NOMO-1 treated with DMSO at 0.1 percent for 48 hours (cell line): ENCODE results near the gene SDHAF2.
"Not testable (repeated sequence)": the region's sequence is repeated elsewhere in the genome, so short reads cannot be mapped to it uniquely, and the experiment has no call there.

ENCODE experiments used
- DNase-seq: peaks from one replicate; lab custom pipeline; 2025; ENCODE audit not compliant: unreplicated experiment; lab: John Stamatoyannopoulos, UW

SDHAF2 gene

GRCh38 chr11:61429691-61430582, at the start of gene SDHAF2, which contains the start of gene CPSF7:
TSS of gene SDHAF2 (plus strand) at chr11:61430124. CDS start at chr11:61430147, 23 bp downstream.
TSS of gene CPSF7 (minus strand) at chr11:61429975. CDS start at chr11:61429235, 740 bp downstream.
- peak; percentile 92 for DNase-seq

- no peak for DNase-seq
Observed at GRCh38 chr11:61380884-61381283, 49.0 kb upstream of the SDHAF2 start.

- not testable (repeated sequence) for DNase-seq
Observed at GRCh38 chr11:61383859-61384258, 46.1 kb upstream of the SDHAF2 start.

- no peak for DNase-seq
Observed at GRCh38 chr11:61384271-61385242, 45.4 kb upstream of the SDHAF2 start.

- DNase-seq = no peak
Observed at GRCh38 chr11:61390161-61390560, 39.8 kb upstream of the SDHAF2 start.

- peak; percentile 19 for DNase-seq
Observed at GRCh38 chr11:61392981-61393595, 36.8 kb upstream of the SDHAF2 start.

GRCh38 chr11:61401173-61401572, 28.8 kb upstream of the SDHAF2 start:
- no peak for DNase-seq

- DNase-seq = no peak
Observed at GRCh38 chr11:61401573-61401972, 28.4 kb upstream of the SDHAF2 start.

- no peak for DNase-seq
Observed at GRCh38 chr11:61403658-61404057, 26.3 kb upstream of the SDHAF2 start.

- DNase-seq = no peak
Observed at GRCh38 chr11:61404103-61404502, 25.8 kb upstream of the SDHAF2 start.

- no peak for DNase-seq
Observed at GRCh38 chr11:61404641-61405040, 25.3 kb upstream of the SDHAF2 start.

GRCh38 chr11:61406067-61406466, 23.9 kb upstream of the SDHAF2 start:
- no peak for DNase-seq

- DNase-seq = no peak
Observed at GRCh38 chr11:61406991-61407728, 22.8 kb upstream of the SDHAF2 start.

GRCh38 chr11:61411589-61411988, 18.3 kb upstream of the SDHAF2 start:
- DNase-seq = no peak

GRCh38 chr11:61413496-61413895, 16.4 kb upstream of the SDHAF2 start:
- DNase-seq = no peak

- DNase-seq = no peak
Observed at GRCh38 chr11:61414547-61414946, 15.4 kb upstream of the SDHAF2 start.

GRCh38 chr11:61415381-61415780, 14.5 kb upstream of the SDHAF2 start:
- no peak for DNase-seq

GRCh38 chr11:61416941-61417340, 13.0 kb upstream of the SDHAF2 start:
- DNase-seq = no peak

- DNase-seq = peak; percentile 91
Observed at GRCh38 chr11:61417670-61418069, 12.3 kb upstream of the SDHAF2 start.

GRCh38 chr11:61418136-61418535, 11.8 kb upstream of the SDHAF2 start:
- DNase-seq = no peak
